Central memory CD8-positive, alpha-beta T cell (primary cell): ENCODE results near the gene BRD3OS.

Experiments used
- ATAC-seq: fragments of 150-1000 bp; cut with Tn5 transposase; replicated peaks from 2 replicates; pipeline ENCODE4 v1.10.0; 2022; ENCODE audit warnings: mild to moderate bottlenecking, moderate FRiP score, moderate number of reproducible peaks; ENCODE audit not compliant: poor library complexity, severe bottlenecking; ENCODE audit errors: extremely low read depth
- DNase-seq, 2 donors: peaks; one replicate each; pipeline ENCODE4 v3.0.0; 2021; ENCODE audit warnings: low spot score in 2 of 2
- H3K27ac Mint-ChIP-seq: one replicate; pipeline ENCODE4 v1.8.0; 2022; ENCODE audit warnings: low read depth, mild to moderate bottlenecking, moderate library complexity, mixed read lengths
- H3K27me3 Mint-ChIP-seq: one replicate; pipeline ENCODE4 v1.8.0; 2022; ENCODE audit warnings: mixed read lengths
- H3K36me3 Mint-ChIP-seq: one replicate; pipeline ENCODE4 v1.8.0; 2022; ENCODE audit warnings: mild to moderate bottlenecking, moderate library complexity, mixed read lengths; ENCODE audit not compliant: insufficient read depth
- H3K4me1 Mint-ChIP-seq: one replicate; pipeline ENCODE4 v1.8.0; 2022; ENCODE audit warnings: mixed read lengths
- H3K4me3 Mint-ChIP-seq: one replicate; pipeline ENCODE4 v1.8.0; 2022; ENCODE audit warnings: mild to moderate bottlenecking, moderate library complexity, mixed read lengths
- H3K9me3 Mint-ChIP-seq: one replicate; pipeline ENCODE4 v1.8.0; 2022; ENCODE audit warnings: mixed read lengths

Gene BRD3OS

GRCh38 chr9:133991964-133992779 is 33.1 kb upstream of the BRD3OS start, which contains the start of gene VAV2:
TSS of gene VAV2 (minus strand) at chr9:133992324. CDS start at chr9:133992278, 46 bp downstream.
- DNase-seq (no peak), ATAC-seq (peak; percentile 29)
- H3K9me3 Mint-ChIP-seq, result no peaks in the 10 kb centered on the region
- no peak within 1 kb of the TSS for H3K27ac Mint-ChIP-seq
- H3K36me3 Mint-ChIP-seq, result peaks cover 1% of the 10 kb centered on the region
- peaks cover 17% of the 10 kb centered on the region for H3K27me3 Mint-ChIP-seq
- peak within 1 kb of the TSS; percentile 74 for H3K4me3 Mint-ChIP-seq
- H3K4me1 Mint-ChIP-seq, result no peaks in the 10 kb centered on the region

DNA sequence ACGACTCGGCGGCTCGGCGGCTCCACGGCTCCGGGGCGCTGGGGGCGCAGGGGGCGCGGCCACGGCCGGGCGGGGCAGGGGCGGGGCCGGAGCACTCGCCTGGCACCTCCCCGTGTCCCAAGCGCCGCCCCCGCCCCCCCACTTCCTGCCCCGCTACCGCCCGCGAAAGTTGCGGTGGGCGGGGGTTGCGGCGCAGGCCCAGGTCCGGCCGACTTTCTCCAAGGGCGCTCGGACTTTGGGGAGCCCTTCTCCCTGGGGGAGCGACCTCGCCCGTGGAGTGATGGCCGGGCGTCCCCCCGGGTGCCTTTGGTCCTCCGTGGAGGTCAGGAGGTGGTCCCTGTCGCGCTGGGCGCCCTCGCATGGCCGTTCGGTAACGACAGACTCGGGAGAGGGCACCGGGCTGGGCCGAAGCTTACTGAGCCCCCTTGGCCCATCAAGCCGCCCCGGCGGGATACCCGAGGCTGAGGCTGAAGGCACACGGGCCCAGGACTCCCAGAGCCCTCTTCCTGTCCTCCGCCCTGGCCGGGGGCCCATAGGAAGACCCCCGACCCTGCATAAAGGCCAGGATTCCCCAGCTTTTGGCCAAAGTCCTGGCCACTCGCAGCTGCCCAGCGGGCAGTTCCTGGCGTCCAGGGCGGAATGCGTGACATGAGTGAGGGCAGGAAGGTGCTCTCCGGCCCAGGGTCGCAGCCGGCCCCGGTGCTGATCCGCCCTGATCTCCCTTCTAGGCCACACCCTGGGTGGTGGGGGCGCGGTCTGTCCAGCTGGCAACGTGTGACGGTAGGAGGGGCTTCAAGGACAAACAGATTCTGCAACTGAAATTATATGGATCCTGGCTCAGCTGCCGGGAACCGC is 32.3 kb upstream of the BRD3OS start:
- H3K27ac Mint-ChIP-seq, result no peak overlapping the region
- DNase-seq (peak; percentile 30 to 41), ATAC-seq (peak; percentile 74)
- peaks cover 1% of the 10 kb centered on the region for H3K36me3 Mint-ChIP-seq
- H3K4me1 Mint-ChIP-seq, result no peaks in the 10 kb centered on the region
- H3K9me3 Mint-ChIP-seq, result no peaks in the 10 kb centered on the region
- H3K4me3 Mint-ChIP-seq, result peak overlapping the region; percentile 74
- H3K27me3 Mint-ChIP-seq, result peaks cover 17% of the 10 kb centered on the region

GRCh38 chr9:133993635-133994253 is 31.5 kb upstream of the BRD3OS start:
- peaks cover 17% of the 10 kb centered on the region for H3K27me3 Mint-ChIP-seq
- ATAC-seq, result no peak
- DNase-seq, result no peak
- peak overlapping the region; percentile 74 for H3K4me3 Mint-ChIP-seq
- H3K36me3 Mint-ChIP-seq, result peaks cover 1% of the 10 kb centered on the region
- H3K9me3 Mint-ChIP-seq, result no peaks in the 10 kb centered on the region
- H3K27ac Mint-ChIP-seq, result no peak overlapping the region
- H3K4me1 Mint-ChIP-seq, result no peaks in the 10 kb centered on the region

GRCh38 chr9:133994353-133995011 is 30.8 kb upstream of the BRD3OS start:
- ATAC-seq, result peak; percentile 31
- peak; percentile 47 to 70 for DNase-seq
- Mint-ChIP-seq H3K27me3 (peaks cover 16% of the 10 kb centered on the region), H3K27ac (no peak overlapping the region), H3K9me3 (no peaks in the 10 kb centered on the region), H3K4me1 (no peaks in the 10 kb centered on the region), H3K36me3 (peaks cover 1% of the 10 kb centered on the region), H3K4me3 (peak overlapping the region; percentile 74)

DNA sequence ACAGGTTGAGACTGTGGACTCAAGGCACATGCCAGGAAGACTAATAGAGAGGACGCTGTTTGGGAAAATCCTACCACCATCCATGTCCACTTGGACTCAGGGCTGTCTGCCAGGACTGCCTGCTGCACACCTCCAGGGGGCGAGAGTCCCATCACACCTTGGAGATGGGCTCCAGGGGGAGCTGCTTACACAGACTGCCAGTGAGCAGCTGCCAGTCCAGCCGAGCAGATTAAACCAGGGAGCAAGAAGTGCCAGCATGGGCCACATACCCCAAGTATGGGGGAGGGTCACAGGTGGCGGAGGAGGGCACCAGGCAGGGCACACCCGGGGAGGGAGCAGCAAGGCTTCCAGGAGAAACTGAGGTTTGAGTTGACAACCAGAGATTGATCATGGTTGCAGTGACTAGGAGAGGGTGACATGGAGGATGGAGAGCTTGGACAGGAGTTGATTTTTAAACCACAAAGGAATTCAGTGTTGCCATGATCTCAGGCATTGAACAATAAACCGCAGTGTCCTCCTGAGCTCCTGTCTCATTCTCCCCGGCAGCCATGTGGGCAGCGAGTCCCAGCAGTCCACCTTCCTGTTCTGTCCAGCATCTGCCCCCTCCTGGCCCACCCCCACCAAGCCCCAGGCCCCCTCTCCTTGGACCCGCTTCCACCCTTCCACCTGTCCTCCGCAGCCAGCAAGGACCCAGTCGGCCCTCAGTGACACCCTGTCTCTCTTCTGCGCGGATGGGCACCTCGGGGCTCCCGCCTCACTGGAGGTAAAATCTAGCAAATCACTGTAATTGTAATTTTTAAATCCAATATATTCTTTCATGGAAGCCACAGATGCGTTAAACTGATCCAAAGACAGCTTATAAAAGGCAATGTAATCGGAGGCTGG is 30.0 kb upstream of the BRD3OS start:
- Mint-ChIP-seq H3K9me3 (no peaks in the 10 kb centered on the region), H3K27ac (no peak overlapping the region), H3K4me1 (no peaks in the 10 kb centered on the region), H3K36me3 (peaks cover 1% of the 10 kb centered on the region), H3K4me3 (no peak overlapping the region), H3K27me3 (peaks cover 8% of the 10 kb centered on the region)
- ATAC-seq, result no peak
- no peak for DNase-seq

- Mint-ChIP-seq H3K27ac (no peak overlapping the region), H3K4me3 (no peak overlapping the region), H3K27me3 (no peaks in the 10 kb centered on the region), H3K36me3 (peaks cover 1% of the 10 kb centered on the region), H3K9me3 (no peaks in the 10 kb centered on the region), H3K4me1 (no peaks in the 10 kb centered on the region)
- ATAC-seq (no peak), DNase-seq (no peak)
Observed at GRCh38 chr9:133996531-133997520, 28.5 kb upstream of the BRD3OS start.

DNA sequence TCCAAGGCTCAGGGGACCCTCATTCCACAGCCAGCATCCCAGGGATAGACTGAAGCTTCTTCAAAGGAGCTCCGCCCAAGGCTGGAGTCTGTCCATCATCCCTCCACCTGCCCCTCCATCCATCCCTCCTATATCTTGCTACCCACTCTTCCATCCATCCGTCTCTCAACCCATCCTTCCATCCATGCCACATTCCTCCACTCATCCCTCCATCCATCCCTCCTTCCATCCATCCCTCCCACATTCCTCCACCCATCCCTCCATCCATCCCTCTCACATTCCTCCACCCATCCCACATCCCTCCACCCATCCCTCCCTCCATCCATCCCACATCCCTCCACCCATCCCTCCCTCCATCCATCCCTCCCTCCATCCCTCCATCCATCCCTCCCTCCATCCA is 27.7 kb upstream of the BRD3OS start:
- H3K4me1 Mint-ChIP-seq, result no peaks in the 10 kb centered on the region
- peaks cover 1% of the 10 kb centered on the region for H3K36me3 Mint-ChIP-seq
- ATAC-seq, result no peak
- H3K27ac Mint-ChIP-seq, result no peak overlapping the region
- H3K9me3 Mint-ChIP-seq, result no peaks in the 10 kb centered on the region
- H3K27me3 Mint-ChIP-seq, result no peaks in the 10 kb centered on the region
- DNase-seq, result no peak
- no peak overlapping the region for H3K4me3 Mint-ChIP-seq

DNA sequence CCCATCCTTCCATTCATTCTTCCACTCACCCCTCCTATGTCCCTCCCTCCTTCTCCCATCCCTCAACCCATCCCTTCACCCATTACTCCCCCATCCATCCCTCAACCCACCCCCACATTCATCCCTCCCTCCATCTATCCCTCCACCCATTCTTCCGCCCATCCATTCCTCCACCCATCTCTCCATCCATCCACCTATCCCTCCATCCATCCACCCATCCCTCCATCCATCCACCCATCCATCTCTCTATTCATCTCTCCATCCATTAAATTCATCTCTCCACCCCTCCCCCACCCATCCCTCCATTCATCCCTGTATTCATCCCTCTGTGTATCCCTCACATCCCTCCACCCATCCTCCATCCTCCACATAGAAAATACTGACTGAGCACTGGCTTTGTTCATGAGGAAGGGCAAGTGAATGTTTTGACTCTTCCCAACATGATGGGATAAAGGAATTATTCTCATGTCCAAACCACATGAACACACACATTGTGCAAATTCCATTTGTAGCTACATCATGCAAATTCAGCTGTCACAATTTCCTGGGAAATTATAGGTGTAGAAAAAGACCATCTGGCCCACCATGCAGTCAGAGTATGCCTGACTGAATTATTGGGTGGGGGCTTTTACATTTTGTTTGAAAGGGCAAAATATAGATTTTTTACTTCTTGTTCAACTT is 26.2 kb upstream of the BRD3OS start:
- Mint-ChIP-seq H3K36me3 (peaks cover under 1% of the 10 kb centered on the region), H3K4me3 (no peak overlapping the region), H3K27me3 (no peaks in the 10 kb centered on the region), H3K27ac (no peak overlapping the region), H3K9me3 (no peaks in the 10 kb centered on the region), H3K4me1 (no peaks in the 10 kb centered on the region)
- DNase-seq (no peak), ATAC-seq (no peak)

DNA sequence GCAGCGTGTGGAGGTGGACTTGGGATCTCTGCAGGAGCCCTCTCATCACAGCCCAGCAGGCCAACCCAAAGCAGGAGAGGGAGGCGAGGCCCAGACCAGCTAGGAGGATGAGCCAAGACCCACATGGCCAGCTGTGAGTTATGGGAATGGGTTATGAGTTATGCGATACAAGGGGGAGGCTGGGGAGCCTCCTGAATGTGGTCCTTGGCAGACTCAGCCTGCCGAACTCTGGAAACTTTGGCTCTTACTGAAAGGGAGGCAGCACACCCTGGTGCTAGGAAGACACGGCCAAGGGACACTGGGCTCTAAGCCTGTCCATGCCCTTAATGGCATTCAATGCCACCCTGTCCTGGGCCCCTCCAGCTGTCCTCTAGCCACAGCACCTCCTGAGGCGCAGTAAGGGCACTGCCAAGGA is 25.4 kb upstream of the BRD3OS start:
- Mint-ChIP-seq H3K36me3 (peaks cover 2% of the 10 kb centered on the region), H3K9me3 (no peaks in the 10 kb centered on the region), H3K4me3 (no peak overlapping the region), H3K4me1 (no peaks in the 10 kb centered on the region), H3K27ac (no peak overlapping the region), H3K27me3 (no peaks in the 10 kb centered on the region)
- no peak for DNase-seq
- no peak for ATAC-seq

DNA sequence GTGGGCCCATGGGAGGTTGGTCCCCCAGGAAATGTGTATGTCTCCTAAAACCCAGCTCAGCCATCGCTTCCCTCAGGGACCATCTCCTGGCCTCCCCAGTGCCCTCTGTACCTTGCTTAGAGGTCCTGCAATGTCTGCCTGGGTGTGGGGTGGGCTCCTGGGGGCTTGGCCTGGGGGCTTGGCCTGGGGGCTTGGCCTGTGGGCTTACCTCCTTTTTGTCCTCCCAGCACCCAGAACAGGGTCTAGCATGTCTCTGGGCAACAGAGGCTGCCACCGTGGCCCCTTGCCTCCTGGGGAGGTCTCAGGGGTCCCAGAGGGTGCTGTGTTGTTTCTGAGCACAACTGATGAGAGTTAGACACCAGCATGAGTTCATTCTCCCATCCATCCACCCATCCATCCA is 22.5 kb upstream of the BRD3OS start:
- no peak for DNase-seq
- no peak overlapping the region for H3K4me3 Mint-ChIP-seq
- H3K4me1 Mint-ChIP-seq, result no peaks in the 10 kb centered on the region
- peaks cover 5% of the 10 kb centered on the region for H3K36me3 Mint-ChIP-seq
- H3K27me3 Mint-ChIP-seq, result peaks cover 13% of the 10 kb centered on the region
- H3K9me3 Mint-ChIP-seq, result no peaks in the 10 kb centered on the region
- ATAC-seq, result no peak
- no peak overlapping the region for H3K27ac Mint-ChIP-seq
